T-helper 1 cell (primary cell): ENCODE data around the gene RNU6-8.

Source experiments
- DNase-seq, 5 donors: peaks; one replicate each; pipeline ENCODE4 v3.0.0-alpha.2; 2012 to 2020

The RNU6-8 gene

DNA sequence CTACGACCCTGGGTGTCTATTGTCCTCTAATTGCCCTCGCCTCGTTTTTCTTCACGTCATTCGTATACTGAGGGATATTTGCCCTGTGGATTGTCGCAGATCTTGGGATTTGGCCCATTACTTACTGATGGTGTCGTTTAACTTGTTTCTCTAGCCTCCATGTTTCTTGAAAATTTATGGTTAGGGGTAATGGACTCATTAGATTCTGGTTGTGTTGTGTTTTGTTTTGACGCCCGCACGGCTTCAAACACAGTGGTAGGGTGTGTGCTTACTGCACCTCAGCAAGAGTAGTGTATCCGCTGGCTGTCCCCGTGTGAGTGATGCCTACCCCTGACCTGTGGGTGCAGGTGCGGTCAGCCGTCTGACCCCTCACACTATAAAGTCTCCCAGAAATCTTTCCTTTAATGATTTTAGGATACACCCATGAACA is 874 bp upstream of the RNU6-8 start:
- DNase-seq = peak in 1 of 5 donors; percentile 9

DNA sequence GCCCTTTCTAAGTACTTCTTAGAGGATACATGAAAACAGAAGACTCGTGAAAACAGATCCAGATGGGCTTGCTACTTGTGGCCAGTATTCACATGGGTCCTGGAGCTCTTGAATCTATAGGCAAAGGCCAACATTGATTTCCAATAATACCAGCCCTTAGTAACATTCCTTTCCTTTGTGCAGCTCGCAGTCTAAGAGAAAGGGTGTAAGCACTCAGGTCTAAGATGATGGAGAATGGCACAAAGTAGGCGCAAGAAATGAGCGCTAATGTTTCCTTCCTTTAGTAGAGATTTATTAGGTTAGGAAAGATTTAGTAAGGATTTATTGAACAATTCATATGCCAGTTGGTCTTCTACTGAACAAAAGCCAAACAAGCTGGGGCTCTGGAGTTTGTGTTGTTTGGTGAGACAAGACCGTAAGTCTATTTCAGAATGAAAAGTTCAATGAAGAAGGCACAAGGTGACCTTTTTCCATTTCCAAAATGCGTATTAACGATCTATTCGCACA is 525 bp downstream of the RNU6-8 start:
- peak in 1 of 5 donors; percentile 15 for DNase-seq

DNA sequence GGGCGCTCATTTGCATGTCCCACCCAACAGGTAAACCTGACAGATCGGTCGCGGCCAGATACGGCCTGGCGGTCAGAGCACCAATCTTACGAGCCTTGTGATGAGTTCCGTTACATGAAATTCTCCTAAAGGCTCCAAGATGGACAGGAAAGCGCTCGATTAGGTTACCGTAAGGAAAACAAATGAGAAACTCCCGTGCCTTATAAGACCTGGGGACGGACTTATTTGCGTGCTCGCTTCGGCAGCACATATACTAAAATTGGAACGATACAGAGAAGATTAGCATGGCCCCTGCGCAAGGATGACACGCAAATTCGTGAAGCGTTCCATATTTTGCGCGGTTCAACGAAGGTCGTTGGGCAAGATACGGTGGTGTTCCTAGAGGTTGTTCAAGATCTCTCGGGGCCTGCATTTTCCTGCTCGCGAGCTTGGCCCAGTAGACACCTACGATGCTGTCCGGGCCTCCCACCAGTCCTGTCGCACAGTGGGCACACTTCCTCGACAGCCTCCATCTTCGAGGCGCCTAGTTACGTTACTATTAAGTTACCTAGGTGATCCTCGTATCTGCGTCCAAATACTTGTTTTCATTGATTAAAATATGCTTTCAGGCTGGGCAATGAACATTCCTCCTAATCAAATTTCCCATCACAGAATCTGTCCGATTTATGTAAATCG is 1.1 kb downstream of the RNU6-8 start, which contains the start of gene RNU6-7:
TSS of gene RNU6-7 (plus strand) at position 230 of the 675 bp plus-strand sequence.
- peak in 2 of 5 donors; percentile 4 to 26 for DNase-seq

DNA sequence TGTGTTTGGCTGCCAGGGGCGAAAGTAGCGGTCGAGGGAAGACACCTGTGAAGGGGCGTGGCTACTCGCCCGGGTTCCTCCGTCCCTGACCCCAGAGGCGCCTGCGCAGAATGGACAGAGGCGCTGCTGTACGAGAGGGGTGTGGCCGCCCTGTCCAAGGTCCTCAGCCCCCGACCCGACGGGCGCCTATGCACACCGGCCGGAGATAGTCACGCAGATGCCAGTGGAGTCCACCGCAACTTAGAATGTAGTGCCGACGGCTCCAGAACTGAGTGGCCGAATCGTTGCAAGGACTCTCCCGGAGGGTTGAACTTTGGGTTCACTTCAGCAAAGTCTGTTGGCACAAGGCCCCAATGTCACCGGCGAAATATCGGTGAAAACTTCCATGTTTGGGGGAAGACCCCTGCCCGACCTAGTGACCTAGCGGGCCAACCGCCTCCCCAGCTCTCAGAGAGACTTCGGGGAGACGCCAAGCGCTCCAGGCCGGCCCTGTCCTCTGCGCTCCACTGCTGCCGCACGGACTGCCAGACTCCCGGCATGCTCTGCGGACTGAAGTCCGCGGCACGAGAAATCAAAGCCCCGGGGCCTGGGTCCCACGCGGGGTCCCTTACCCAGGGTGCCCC is 1.8 kb downstream of the RNU6-8 start:
- peak; percentile 65 to 74 (median 70) for DNase-seq

DNA sequence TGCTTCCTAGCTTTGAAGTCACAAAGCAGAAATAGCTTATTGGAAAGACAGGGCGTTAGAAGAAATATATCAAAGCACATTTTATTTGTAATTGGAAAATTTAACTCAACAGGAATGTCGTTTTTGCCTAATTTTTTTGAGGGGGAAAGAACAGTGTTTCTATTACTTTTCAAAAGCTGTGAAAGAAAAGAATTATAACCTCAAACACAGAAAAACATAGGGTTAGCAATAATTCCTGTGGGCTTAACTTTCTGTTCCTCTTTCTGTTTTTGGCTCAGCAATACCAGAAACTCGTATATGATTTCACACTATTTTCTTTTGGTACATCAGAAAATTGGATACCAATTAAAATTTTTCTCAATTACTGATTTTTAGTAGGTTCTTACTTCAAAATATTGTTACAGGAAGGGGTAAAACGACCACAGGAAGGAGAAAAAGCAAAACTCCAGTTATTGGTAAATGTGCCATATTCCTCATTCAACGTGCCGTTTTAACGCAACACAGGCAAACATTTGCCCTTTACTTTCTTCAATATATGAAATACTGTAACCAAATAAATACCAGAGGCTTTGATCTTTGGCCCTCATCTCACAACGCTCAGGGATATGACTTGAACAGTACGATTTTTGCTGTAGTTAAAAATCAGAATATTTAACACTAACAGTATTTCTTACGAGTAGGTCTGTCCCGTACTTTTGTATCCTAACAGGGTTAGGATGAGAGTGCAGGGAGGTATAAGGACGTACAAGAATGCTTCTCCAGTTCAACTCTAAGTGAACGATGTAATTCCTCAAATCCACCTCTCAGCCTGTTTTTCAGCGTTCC is 2.5 kb downstream of the RNU6-8 start:
- no peak for DNase-seq

DNA sequence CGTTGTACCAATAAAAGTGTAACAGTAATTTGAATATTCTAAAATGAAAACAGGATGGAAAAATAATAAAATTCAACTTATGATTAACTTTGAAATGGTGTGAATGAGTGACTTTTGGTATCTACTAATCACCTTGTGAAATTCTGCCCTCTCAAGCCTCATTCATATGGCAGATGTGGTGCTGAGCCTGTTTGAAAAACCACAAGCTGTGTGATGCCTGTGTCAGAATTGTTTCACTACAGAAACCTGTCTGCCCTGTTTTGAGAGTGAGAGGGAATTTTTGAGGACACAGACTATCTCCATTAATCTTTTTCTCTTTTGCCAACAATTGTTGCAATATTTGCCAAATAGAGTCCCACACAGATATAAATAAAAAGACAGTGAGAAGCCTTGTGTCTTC is 5.2 kb downstream of the RNU6-8 start:
- DNase-seq = no peak

DNA sequence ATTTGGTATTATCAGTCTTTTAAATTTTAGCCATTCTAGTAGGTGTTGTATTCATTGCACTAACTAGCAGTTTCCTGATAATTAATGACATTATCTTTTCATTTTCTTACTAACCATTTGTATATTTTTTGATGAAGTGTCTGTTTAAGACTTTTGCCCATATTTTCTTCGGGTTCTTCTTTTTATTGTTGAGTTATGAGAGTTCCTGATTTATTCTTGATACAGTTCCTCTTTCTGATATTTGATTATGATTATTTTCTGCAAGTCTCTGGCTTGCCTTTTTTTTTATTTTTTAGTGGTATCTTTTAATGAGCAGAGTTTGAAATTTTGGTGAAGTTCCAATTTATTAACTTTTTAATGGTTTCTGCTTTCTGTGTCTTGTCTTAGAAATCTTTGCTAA is 7.4 kb downstream of the RNU6-8 start:
- no peak for DNase-seq

DNA sequence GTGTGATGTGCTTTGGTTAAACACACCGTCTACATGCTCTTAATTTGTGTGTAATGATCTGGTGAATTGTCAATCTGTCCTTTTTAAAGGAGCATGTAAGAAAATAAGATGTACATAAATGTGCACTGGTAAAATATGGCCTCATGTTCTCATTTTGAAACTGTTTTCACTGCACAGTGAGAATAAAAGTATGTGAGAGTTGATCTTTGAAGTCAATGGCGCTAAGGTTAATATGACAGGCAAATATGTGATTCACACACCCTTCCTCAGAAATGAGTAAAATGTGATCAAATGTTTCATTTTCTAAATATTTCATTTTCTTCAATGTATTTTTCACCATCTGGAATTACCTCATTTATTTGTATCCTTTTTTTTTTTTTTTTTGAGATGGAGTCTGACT is 9.5 kb downstream of the RNU6-8 start:
- DNase-seq = no peak

DNA sequence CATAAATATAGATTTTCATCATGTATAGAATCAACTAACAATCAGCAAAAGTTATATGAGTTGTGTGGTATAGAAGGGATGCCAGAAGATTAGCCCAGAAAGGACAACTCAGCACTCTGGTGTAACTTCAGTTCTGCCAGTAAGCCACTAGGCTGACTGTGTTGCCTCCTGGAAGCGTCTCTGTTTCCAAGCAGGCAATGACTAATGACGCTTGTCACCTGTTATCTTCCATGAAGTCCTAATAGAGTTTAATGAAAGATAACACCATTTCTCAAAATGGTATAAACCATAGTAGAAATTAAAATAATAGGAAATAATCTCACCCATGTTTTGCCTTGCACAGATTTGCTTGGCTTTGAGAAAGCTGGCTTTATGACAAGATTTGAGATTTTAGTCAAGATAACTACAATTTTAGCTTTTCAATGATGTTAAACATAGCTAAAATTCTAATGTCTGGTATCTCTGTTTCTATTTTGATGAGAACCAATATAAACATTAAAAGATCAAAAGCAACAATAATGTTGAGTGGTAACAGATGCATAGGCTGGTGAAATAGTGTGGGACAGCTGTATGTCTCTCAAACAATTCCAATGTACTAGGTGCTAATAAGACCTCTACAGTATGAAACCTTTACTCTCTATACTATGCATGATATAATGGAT is 10.2 kb downstream of the RNU6-8 start:
- no peak for DNase-seq

DNA sequence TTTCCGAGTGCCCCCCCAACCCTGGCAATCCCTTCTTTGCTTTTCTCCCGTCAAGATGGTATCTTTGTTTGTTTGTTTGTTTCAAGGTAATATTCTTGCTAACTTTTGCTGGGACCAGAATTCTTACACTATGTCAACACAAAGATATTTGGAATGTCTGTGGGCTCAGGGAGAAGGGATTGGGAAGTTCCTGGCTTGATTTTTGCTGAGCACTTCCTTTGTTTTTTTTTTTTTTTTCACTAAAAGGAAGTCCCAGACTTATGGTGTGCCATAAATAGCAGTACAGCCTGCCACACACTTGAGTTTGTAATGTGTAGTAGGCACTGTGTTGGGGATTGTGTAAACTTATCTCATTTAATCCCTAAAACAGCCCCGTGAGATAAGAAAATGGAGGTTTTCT is 12.4 kb downstream of the RNU6-8 start:
- no peak for DNase-seq

DNA sequence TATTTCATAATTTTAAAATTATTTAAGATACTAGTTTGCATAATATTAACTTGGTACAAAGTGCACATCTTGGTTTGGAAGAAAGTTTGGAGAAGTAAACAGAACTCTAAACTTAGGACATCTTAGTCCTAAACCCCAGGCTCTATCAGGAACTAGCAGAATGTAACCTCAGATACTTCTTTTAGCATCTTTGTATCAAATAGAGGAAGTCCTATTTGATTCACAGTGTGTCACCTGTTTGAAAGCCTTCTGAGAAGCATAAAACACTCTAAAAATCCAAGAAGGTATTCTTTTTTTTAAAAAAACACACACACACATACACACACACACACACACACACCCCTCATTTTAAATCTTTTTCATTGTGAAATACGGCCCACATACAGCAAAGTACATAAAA is 13.3 kb downstream of the RNU6-8 start:
- DNase-seq = no peak

DNA sequence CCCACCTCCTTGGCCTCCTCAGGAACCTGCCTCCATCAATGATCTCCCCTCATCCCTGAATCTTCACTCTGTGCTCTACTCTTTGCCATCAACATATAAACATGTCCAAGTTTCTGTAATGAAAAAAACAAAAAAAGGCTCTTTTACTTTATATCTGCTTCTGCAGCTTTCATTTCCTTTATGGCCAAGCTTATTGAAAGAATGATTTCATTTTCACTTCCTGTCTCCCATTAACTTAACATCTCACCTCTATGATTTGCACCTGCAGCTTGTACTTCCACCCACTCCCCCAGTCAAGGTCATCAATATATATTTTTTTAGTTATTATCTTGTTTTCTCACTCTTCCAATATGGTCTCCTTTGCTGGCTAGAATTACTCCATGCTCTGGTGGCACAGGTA is 16.8 kb downstream of the RNU6-8 start:
- no peak for DNase-seq

DNA sequence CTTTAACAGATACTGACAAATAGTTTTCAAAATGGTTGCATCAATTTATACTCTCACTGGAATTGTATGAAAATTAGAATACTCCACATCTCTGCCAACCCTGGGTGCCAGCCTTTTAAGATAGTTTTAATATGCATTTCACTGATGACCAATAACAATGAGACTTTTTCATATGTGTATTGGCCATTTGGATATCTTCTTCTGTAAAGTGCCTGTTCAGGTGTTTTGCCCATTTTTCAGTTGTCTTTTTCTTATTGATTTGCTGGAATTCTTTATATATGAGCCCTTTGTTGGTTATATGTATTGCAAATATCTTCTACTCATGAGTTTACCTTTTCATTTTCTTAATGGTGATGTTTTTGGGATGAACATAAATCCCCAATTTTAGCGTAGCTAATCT is 18.0 kb downstream of the RNU6-8 start:
- DNase-seq = no peak

DNA sequence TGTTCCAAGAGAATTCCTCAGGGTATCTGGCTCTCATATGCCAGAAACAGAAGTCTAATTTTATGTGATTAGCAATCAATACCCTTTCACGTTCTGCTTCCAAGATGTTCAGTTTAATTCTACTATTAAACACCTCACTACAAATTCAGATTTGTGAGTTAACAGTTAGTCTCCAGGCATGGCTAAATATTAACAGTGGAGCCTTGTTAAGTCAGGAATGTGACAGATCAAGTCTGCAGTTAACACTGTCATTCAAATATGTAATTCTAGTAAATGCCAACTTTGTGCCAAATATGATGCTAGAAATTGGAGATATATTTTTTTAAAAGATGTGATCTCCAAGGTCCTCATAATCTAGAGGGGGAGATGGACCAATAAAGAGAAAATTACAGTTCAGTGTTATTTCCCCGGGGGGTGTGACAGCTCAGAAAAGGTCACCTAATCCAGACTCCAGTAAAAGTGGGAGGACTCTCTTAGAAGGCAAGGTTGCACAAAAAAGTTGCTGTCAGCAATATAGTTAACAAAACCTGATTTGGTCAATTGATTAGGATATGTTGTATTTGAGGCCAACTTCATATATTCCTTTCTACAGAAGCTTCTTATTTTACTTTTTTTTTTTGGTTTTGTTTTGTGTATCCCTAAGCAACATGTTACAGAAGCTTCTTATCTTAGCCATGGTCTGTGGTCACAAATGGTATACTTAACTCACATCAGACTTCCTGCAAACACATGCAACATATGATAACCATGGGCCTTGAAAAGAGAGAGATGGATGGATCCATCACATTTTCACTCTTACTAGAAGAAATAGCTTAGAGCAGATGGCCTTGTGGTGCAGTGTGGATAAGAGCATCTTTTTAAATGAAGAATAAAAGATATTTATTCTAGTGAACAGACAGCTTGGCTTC is 19.7 kb downstream of the RNU6-8 start:
- DNase-seq = no peak

DNA sequence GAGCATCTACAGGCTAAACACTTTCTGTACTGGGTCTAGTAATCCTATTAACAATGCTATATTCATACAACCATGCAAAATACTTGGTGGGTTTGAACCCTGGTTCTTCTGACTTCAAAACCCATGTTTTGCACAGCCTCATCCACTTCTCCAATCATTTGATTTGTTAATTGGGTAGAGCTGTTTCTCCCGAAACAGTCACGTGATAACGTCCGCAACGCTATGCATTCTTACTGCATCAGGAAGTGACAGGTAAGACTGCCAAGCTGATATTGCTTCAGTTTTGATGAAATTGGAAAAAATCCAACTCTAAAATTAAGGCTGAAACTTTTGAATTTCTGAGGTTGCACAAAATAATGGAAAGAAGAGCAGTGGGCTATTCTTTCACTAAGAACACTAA is 31.6 kb downstream of the RNU6-8 start:
- no peak for DNase-seq

DNA sequence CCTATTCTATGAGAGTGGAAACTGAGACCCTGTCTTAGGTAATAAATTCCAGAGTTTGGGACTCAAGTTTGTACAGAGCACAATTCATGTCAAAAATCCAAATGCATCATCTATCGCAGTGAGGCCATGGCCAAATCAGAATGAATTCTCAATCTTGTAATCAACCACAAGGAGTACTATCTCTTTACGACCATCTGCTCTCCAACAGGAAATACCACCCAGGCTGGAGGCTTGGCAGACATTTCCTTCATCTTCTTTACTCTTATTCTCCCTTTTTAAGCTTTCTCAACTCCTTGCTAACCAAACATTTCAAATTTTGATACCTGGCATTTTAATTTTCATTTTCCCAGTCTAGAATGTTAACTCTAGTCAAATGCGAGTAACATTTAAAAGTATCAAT is 33.9 kb downstream of the RNU6-8 start:
- DNase-seq = no peak

DNA sequence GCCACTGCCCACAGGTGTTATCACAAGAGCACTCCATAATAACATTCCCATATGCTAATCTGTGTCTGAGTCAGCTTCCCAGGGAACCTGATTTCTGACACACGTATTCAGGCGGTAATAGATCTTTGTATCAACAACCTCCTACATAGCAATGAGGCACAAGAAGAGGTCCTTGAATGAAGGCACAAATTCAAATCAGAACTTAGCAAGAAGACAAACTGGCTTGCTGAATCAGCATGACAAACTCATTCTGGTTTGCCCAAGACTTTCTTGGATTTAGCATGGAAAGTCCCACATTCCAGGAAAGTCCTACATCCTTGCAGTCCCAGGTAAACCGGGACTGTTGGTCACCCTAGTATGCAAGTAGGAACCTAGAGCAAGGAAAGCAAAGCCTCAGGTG is 35.2 kb downstream of the RNU6-8 start:
- no peak for DNase-seq

DNA sequence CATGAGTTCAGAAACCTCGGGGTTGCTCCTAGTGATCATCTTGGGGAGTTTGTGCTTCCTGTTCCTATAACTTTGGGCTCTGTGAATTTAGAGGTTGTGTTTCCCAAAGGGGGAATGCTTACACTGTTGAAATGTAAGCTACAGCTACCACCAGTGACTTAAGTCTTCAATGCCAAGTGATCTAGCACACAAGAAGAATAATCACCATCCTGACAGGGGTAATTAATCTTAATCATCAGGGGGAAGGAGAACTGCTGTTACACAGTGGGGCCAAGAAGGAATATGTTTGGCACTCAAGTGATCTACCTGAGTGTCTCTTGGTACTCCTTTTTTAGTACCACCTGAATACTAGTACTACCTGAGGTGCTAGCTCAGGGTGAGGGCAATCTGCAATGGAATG is 36.1 kb downstream of the RNU6-8 start:
- no peak for DNase-seq

DNA sequence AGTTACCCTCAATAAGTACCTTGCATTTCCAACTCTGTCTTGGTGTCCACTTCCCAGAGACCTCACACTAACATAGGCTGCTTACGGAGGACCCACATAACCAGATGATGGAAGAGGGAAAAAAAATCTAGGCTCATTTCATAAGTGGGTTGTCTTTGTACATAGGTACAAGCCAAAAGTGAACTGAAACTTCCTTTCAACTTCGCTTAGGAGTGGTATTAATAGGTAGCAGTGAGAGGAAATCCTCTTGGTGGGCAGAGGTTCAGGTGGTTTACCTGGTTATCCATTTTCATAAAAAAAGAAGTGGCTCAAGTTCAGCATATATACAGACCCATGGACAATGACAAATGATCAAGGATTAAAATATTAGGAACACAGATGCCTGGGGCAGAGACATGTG is 37.0 kb downstream of the RNU6-8 start:
- no peak for DNase-seq
